Fibroblast of skin of back (primary cell): ENCODE measurements around the gene MAD1L1. TPM values are rescaled to one million over a fixed set of nuclear protein-coding genes. Genes with fewer than 3 reads are reported as not detected.
"Not testable (repeated sequence)": the region's sequence is repeated elsewhere in the genome, so short reads cannot be mapped to it uniquely, and the experiment has no call there.

Source experiments
- DNase-seq: peaks from one replicate; pipeline ENCODE4 v3.0.0-alpha.2; 2013
- polyA plus RNA-seq, 2 experiments: library from polyadenylated mRNA; unstranded; fragments of 120-200 nt; gene quantifications; one replicate each; pipeline ENCODE4 v1.2.1, GENCODE V29; 2013; ENCODE audit not compliant: insufficient read length in 2 of 2

MAD1L1 gene
- polyA plus RNA-seq (2013, experiment 1 of 2; ENCODE audit: insufficient read length), result 37.4 TPM
- 18.4 TPM for polyA plus RNA-seq (2013, experiment 2 of 2; ENCODE audit: insufficient read length)

DNA sequence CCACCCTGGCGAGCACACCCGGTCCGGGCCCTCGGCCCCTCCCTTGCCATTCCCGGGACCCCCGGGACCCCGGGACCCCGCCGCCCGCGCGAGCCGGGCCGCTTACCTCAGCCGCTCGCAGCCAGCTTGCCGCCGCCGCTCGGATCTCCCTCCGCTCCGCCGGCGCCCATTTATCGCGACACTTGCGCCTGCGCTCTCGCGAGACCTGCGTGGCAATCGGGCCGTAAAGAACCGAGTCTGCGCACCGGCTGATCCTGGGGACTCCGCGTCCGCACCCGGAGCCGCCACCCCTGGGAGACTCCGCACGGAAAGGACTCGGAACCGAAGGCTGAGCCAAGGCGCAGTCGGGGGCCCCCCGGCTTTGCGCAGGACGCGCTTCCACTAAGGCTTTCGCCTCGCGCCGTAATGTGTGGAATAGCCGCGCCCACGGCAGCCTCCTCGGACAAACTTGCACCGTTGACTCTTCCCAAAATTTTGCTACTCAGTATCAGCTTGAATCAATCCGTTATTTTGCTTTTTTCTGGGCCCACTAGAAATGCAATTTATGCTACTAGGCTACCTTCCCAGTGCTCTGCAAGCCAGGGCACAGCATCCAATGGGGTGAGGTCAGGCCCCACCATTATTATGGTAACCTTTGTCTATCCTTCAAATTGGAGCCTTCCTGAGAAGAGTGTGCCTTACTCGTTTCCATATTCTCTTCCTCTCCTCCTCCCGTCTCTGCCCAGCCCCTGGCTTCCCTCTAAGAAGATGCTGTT is at the start of gene MAD1L1:
Gene MAD1L1, minus strand, starts transcription at position 180 of the 755 bp plus-strand sequence. CDS start 2,812 bp downstream, outside the sequence.
- peak; percentile 88 for DNase-seq

- no peak for DNase-seq
Observed at GRCh38 chr7:2282185-2282751, 49.5 kb upstream of the MAD1L1 start.

- DNase-seq, result no peak
Observed at GRCh38 chr7:2281541-2281940, 48.8 kb upstream of the MAD1L1 start.

GRCh38 chr7:2280424-2280823 is 47.7 kb upstream of the MAD1L1 start:
- DNase-seq, result no peak

GRCh38 chr7:2279896-2280295 is 47.2 kb upstream of the MAD1L1 start:
- no peak for DNase-seq

DNA sequence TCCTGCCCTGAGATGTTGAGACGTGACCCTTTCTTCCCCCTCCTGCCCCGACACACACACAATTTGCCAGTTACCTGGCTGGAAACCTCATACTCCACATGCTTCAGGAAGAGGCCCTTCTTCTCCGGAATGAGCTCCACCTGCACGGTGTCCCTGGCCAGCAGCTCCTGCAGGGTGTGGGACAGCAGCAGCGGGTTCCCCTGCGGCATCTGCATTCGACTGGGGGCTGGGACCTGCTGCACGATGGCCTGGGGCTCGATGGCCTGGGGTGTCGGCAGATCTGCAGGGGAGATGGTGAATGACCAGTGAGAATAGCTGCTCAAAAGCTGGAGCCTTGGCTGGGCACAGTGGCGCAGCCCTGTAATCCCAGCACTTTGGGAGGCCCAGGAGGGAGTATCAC is 45.3 kb upstream of the MAD1L1 start:
- no peak for DNase-seq

DNA sequence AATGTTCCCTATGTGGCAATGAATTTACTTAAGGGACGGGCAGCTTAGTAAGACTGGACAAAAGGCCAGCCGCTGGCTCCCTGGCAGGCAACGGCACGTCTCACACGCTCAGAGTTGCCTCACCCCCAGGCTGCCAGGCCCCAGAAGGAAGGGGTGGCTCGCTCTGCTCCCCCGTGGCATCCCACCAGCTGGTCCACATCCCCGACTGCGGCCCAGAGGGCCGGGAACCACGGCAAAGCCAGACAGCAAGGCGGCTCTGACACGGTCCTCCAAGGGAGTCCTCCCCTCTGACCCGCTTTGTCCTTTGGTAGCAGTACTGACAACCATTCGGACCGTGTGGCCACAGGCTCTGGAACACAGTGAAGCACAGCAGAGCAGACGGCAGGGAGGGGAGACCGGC is 43.4 kb upstream of the MAD1L1 start:
- DNase-seq, result no peak

DNA sequence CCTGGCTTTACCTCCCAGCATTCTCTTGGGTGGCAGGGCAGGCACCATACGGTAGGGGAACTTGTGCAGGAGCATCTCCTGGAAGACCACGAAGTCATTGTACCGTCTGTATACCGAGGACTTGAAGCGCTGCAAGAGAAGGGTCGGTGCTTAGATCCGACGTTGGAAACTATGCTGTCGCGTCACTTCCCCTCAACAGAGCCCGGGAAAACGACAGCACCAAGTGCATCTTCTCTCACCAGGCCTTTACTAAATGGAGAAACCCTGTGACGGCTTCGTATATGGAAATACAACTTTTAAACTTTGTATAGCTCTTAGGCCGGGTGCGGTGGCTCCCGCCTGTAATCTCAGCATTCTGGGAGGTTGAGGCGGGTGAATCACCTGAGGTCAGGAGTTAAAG is 42.4 kb upstream of the MAD1L1 start:
- no peak for DNase-seq

DNA sequence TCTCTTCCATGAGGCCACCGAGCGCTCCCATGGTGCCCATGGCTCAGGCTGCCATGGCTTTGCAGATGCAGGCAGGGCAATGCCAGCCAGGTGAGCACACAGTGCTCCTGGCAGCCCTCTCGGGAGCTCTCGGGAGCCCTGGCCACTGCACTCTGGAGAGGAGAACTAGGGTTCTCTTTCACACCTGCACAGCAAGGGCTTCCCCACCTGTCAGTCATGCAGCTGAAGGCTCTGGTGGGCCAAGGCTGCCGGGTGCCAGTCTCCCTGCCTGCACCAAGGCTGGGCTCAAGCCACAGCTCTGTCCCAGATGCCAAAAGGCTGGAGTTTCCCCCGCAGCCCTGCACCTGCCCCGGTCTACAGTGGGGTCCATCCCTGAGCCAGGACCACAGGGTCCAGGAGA is 41.9 kb upstream of the MAD1L1 start:
- DNase-seq, result no peak

- DNase-seq, result no peak
Observed at GRCh38 chr7:2273866-2274265, 41.1 kb upstream of the MAD1L1 start.

DNA sequence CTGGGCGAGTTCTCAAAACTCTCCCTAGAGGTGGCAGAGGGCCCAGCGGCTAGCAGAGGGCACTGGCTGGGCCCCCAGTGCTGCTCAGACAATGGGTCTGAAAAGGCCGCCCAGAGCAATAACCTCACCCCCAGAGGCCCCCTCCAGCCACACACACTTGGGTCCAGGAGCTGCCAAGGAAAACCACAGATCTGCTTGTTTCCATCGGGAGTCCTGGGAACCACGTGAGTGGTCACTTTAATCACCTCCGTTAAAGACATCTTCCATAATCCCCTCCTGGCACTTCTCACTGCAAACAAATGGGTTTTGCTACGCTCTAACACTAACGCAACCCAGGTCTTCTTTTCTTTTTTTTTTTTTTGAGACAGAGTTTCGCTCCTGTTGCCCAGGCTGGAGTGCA is 39.3 kb upstream of the MAD1L1 start:
- DNase-seq, result no peak

DNA sequence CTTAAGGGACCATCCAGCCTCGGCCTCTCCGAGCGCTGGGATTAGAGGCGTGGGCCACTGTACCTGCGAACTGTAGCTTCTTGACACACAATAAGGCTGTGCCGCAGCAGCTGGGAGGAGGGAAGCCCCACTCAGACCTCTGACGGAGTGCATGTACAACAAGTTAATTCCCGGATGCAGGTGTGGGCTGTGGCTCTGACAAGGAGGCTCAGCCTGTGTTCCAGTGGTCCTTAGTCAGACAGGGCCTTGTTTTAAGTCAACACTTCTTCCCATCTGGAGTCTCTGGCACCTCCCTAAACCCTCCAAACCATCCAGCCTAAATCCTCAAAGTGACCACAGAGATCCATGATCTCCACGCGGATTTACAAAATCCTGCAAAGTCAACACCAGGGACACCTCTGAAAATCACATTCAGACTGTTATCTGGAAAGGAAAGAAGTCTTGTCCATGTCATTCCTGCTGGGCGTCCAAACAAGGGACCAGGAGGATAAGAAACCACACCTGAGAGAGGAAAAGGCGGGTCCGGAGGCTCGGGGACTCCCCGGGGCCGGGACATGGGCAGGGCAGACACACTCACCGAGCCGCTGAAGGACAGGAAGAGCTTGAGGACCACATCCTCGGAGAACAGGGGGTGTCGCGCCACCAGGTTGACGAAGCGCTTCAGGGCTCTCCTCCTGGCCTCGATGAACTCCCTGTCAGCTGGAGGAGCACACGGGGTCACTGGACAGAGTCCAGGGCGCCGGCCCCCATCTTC is 38.7 kb upstream of the MAD1L1 start:
- DNase-seq, result no peak

GRCh38 chr7:2270495-2270894 is 37.8 kb upstream of the MAD1L1 start:
- no peak for DNase-seq

DNA sequence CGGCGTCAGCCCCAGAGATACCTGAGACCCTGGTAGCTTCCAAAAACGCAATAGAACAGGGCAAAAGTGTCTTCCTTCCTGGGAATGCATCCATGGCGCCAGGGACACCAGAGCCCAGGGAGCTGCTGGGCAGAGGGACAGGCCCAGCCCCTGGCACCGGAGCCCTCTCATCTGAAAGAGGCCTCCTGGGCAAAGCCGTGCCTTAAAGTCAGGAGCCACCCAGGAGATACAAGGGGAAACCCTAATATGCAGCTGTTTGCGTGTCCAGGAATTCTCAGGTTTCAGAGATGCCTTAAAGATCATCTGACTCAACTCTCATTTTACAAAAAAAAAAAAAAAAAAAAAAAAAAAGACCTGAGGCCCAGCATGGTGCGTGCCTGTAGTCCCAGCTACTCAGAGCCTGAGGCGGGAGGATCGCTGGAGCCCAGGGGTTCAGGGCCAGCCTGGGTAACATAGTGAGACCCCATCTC is 37.3 kb upstream of the MAD1L1 start:
- DNase-seq, result no peak

DNA sequence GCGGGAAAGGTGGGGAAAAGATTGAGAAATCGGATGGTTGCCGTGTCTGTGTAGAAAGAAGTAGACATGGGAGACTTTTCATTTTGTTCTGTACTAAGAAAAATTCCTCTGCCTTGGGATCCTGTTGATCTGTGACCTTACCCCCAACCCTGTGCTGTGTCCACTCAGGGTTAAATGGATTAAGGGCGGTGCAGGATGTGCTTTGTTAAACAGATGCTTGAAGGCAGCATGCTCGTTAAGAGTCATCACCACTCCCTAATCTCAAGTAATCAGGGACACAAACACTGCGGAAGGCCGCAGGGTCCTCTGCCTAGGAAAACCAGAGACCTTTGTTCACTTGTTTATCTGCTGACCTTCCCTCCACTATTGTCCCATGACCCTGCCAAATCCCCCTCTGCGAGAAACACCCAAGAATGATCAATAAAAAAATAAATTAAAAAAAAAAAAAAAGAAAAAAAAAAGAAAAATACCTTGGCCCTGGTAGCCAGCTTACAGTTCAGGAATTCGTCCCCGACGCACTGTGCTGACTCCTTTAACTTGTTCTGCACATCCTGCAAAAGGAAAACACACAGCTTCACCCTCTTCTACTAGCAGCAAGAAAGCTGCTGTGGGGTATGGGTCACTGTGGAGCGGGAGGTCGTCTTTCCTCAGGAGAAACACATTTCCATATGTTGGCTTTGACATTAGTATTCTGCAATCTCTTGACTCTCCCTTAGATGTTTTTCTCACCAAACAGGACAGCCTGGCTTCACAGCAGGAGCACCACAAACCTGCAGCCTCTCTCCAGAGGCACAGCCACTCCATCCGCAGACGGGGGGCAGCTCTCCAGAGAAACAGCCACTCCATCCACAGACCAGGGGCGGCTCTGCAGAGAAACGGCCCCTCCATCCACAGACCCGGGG is 36.6 kb upstream of the MAD1L1 start:
- not testable (repeated sequence) for DNase-seq

GRCh38 chr7:2266911-2267310 is 34.2 kb upstream of the MAD1L1 start:
- no peak for DNase-seq

- no peak for DNase-seq
Observed at GRCh38 chr7:2264158-2264557, 31.4 kb upstream of the MAD1L1 start.

DNA sequence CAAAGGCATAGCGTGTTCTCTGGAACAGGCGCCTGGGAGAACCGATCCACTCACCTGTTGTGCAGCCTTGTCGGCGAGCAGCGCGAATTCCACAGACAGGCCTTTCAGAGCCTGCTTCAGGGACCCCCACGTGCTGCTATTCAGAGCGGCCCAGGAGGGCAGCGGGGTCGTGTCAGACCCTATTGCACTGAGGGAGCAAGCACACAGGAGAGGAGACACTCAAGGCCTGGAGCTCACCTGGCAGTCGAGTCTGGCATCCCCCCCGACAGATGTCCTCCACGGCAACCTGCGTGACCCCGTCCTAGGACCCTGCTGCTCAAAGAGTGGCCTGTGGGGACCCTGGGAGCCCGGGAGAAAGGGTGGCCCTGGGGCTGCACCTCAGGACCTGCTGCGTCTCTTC is 30.4 kb upstream of the MAD1L1 start:
- no peak for DNase-seq

DNA sequence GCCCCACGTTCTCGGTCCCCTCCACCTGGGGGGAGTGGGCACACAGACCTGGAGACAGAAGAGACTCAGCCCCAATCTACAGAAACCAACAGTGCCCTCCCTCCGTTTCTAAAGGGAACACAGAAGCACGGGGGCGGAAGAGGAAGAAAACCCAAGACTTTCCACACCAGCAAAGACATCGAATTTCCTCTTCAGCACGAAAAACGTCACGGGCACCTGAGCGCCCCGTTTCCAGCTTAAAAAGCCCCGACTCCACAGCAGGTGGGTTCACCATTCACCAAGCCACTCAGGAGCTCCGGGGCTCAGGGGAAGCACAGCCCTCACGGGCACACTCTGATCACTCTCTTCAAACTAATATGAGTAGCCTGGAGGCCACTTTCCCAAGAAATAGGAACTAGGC is 28.9 kb upstream of the MAD1L1 start:
- no peak for DNase-seq

GRCh38 chr7:2260820-2261219 is 28.1 kb upstream of the MAD1L1 start:
- DNase-seq, result no peak

GRCh38 chr7:2259480-2259879 is 26.7 kb upstream of the MAD1L1 start:
- no peak for DNase-seq

DNA sequence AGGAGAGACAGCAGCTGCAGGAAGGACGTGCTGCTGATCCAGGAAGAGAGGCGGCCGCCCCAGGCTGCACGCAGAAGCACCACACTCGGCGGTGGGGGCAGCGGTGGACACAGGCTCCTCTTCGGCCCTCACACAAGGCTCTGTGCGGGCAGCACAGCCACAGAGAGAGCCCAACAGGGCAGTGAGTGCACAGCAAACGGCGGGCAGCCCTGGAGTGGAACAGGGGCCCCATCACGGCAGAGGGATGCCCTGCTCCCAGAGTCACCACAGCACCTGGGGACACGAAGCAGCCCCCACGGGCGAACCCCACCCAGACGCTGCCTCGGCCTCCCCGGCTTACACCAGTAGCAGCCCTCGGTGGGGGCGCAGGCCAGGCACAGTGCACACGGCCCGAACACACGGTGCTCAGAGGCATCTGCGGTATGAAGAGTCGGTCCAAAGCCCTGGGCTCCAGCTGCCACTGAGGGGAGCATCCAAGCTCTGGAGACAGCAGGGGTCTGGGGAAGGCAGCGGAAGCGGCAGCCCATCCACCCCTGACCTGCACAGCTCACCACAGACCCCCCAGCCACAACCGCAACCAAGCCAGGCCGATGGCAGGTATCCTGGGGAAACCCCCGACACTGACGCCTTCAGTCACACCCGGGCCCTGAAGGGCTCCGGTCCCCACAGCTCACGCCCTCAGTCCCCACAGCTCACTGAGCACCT is 26.1 kb upstream of the MAD1L1 start:
- no peak for DNase-seq
